ENCODE results near the gene FAM53C. TPM values are rescaled to one million over a fixed set of nuclear protein-coding genes. Genes with fewer than 3 reads are reported as not detected.

Gene FAM53C
- total and polyA plus RNA-seq, 2 donors (not counting 3 experiments of a cell fraction or from before 2014, with no cell fraction given), result 37.4 to 37.9 TPM

DNA sequence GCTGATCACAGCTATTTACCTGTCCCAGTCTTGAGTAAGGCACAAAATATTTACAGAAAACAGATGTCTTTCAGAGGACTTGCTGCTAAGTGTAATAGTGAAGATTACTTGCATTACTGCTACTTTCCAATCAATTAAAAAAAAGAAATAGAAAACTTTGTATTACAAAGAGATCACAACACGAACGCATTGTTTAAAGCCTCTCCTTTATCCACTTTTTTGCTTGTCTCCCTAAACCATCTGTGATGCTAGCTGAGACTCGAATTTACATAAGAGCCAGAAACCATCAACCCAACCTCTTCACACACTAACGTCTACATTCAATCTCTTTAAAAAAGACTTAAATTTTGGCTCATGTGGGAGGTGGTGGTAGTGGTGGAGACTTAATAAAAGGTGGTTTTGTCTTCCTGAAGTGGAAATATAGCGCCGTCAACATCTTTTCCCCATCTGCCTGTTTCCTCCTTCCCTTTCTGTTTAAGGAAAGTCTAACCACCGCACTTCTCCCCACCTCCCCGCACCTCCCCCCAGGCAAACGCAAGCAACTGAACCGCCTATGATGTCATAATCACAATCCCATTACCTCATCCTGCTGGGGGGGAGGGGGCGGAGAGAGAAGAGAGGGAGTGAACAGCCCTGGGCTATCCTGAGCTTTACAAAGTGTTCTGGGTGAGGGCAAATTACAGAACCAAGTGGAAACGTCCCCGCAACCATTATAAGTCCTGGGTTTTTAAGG, 948 bp upstream of the FAM53C start:
- POLR2A ChIA-PET, result interaction anchor here (2.5 to 4.3 kb wide), 2 partner anchors 16 to 33 kb away, joined by 8 to 58 read pairs; partner anchors contain the start of gene KDM3B

DNA sequence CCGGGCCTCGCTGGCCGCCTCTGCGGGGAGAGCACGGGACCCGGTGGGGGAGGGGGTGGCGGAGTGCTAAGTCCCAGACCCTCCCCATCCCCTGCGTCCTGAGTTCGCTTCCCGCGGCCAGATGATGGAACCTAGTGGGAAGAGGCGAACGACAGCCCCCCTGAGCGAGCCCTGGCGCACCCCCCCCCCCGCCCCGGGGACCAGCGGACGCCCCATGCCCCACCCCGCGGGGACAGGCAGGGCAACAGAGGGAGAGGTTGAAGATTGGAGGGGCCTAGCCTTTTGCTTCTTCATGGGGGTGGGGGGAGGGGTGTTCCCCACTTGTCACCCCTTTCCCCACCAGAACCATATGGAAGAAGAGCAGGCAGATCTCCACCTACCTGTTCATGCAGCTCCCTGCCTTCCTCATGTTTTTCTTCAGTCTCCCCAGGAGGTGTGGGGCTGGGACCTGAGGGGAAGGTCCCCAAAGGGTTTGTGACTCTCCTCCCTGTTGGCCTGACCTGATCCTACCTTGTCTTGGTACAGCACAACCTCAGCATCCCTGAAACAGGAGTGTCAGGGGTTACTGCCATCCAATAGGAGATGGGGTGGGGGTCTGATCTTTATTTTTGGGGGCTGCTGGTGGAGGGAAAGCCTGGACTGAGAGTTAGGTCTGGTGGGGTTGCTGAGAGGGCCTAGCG, 485 bp downstream of the FAM53C start:
- H3K36me3 ChIP-seq (ENCODE audit: control insufficient read depth in 2 of 2, extremely low read depth in 1 of 2, insufficient read depth in 2 of 2, low read length in 2 of 2), result peaks cover 2 to 3% of the 10 kb centered on the region in 2 experiments
- no peaks in the 10 kb centered on the region for H3K9me3 ChIP-seq (replicated peaks; ENCODE audit: control insufficient read depth, insufficient read depth, low read length)
- intact Hi-C loops (cut with micrococcal nuclease), result loop anchor here (1.0 to 5.0 kb wide), 2 partner anchors 14 to 116 kb away; partner anchors contain the start of gene KDM3B
- no peak for FAIRE-seq
- H4K20me1 ChIP-seq (replicated peaks; ENCODE audit: control insufficient read depth, extremely low read depth, insufficient read depth, low read length), result no peaks in the 10 kb centered on the region
- H3K4me3 ChIP-seq (replicated peaks in 1 of 3; ENCODE audit: insufficient read depth in 1 of 3, low read depth in 1 of 3, low read length in 3 of 3), result peak overlapping the region; percentile 26 to 84 (median 62)
- ChIA-PET POLR2A (interaction anchor here (0.5 to 4.3 kb wide), 8 partner anchors 12 to 267 kb away, joined by 3 to 58 read pairs (median 5); partner anchors contain the start of gene KDM3B), CTCF (interaction anchor here (1.9 to 4.1 kb wide), 2 partner anchors 14 to 115 kb away, joined by 6 to 64 read pairs; partner anchors contain the start of gene KDM3B)
- no peaks in the 10 kb centered on the region for H3K9me1 ChIP-seq (replicated peaks; ENCODE audit: control insufficient read depth, extremely low read depth, insufficient read depth, low read length)
- peaks cover 34% of the 10 kb centered on the region for H3K79me2 ChIP-seq (ENCODE audit: control insufficient read depth, insufficient read depth, low read length)
- no TSS peak for BruUV-seq (replicated peaks)
- H2AFZ ChIP-seq (ENCODE audit: low read depth, low read length), result no peak overlapping the region
- dilution Hi-C loops (cut with MboI; ENCODE audit: extremely low pct_ligation_motif_present, low sequenced_read_pairs), result no loop called here
- H3K4me2 ChIP-seq (ENCODE audit: insufficient read depth, low read length), result peak overlapping the region; percentile 59
- TF ChIP-seq, protein P1, sequence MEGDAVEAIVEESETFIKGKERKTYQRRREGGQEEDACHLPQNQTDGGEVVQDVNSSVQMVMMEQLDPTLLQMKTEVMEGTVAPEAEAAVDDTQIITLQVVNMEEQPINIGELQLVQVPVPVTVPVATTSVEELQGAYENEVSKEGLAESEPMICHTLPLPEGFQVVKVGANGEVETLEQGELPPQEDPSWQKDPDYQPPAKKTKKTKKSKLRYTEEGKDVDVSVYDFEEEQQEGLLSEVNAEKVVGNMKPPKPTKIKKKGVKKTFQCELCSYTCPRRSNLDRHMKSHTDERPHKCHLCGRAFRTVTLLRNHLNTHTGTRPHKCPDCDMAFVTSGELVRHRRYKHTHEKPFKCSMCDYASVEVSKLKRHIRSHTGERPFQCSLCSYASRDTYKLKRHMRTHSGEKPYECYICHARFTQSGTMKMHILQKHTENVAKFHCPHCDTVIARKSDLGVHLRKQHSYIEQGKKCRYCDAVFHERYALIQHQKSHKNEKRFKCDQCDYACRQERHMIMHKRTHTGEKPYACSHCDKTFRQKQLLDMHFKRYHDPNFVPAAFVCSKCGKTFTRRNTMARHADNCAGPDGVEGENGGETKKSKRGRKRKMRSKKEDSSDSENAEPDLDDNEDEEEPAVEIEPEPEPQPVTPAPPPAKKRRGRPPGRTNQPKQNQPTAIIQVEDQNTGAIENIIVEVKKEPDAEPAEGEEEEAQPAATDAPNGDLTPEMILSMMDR (IDR thresholded peaks at IDR 0.05; ENCODE audit: extremely low read depth in 1 of 2, insufficient read depth in 1 of 2, low read depth in 1 of 2, low read length in 2 of 2), result no peak
- TF ChIP-seq POLR2AphosphoS5 (IDR thresholded peaks at IDR 0.05; ENCODE audit: insufficient read depth, low read depth, low read length), result no peak
- TF ChIP-seq FOS (IDR thresholded peaks at IDR 0.05; ENCODE audit: borderline replicate concordance, insufficient read depth, low read length), result no peak
- TF ChIP-seq GATA2 (IDR thresholded peaks at IDR 0.05; ENCODE audit: insufficient read depth, insufficient read length, low read depth, low read length), result no peak
- TF ChIP-seq POLR2A (IDR thresholded peaks at IDR 0.05; ENCODE audit: low read depth, low read length), result no peak
- TF ChIP-seq, protein P2, sequence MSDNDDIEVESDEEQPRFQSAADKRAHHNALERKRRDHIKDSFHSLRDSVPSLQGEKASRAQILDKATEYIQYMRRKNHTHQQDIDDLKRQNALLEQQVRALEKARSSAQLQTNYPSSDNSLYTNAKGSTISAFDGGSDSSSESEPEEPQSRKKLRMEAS (IDR thresholded peaks at IDR 0.05; ENCODE audit: insufficient read depth, insufficient read length), result no peak
- TF ChIP-seq MYC (IDR thresholded peaks at IDR 0.05; ENCODE audit: low read depth, low read length), result no peak
- TF ChIP-seq EZH2 (IDR thresholded peaks at IDR 0.05; ENCODE audit: borderline replicate concordance, low read depth, low read length, severe bottlenecking), result no peak
- TF ChIP-seq JUN (IDR thresholded peaks at IDR 0.05; ENCODE audit: borderline replicate concordance, insufficient read depth, insufficient read length, low read depth), result no peak
- peak overlapping the region; percentile 81 for H3K9ac ChIP-seq (replicated peaks; ENCODE audit: extremely low read depth, insufficient read depth, low read length)
- H3K27me3 ChIP-seq (ENCODE audit: control insufficient read depth in 2 of 2, insufficient read depth in 2 of 2, low read length in 2 of 2), result no peaks in the 10 kb centered on the region
- H3K4me1 ChIP-seq (ENCODE audit: control insufficient read depth, extremely low read depth, insufficient read depth, low read length), result peaks cover 13% of the 10 kb centered on the region
- H3K27ac ChIP-seq (ENCODE audit: insufficient read depth, low read depth, low read length), result peak overlapping the region; percentile 81
- DNase-seq (ENCODE audit: low read depth, low spot score), result peak; percentile 36

More for the DNA sequence above, 948 bp upstream of the FAM53C start:
- no peaks in the 10 kb centered on the region for H3K27me3 ChIP-seq (ENCODE audit: control insufficient read depth in 2 of 2, insufficient read depth in 2 of 2, low read length in 2 of 2)
- peak overlapping the region; percentile 3 to 84 (median 58) for H3K4me3 ChIP-seq (replicated peaks in 1 of 3; ENCODE audit: insufficient read depth in 1 of 3, low read depth in 1 of 3, low read length in 3 of 3)
- TSS peak; percentile 83 for BruUV-seq (replicated peaks)
- H3K9me1 ChIP-seq (replicated peaks; ENCODE audit: control insufficient read depth, extremely low read depth, insufficient read depth, low read length), result no peaks in the 10 kb centered on the region
- no peaks in the 10 kb centered on the region for H3K9me3 ChIP-seq (replicated peaks; ENCODE audit: control insufficient read depth, insufficient read depth, low read length)
- dilution Hi-C loops (cut with MboI; ENCODE audit: extremely low pct_ligation_motif_present, low sequenced_read_pairs), result no loop called here
- peaks cover 34% of the 10 kb centered on the region for H3K79me2 ChIP-seq (ENCODE audit: control insufficient read depth, insufficient read depth, low read length)
- DNase-seq (ENCODE audit: low read depth, low spot score) (no peak), FAIRE-seq (no peak)
- intact Hi-C loops (cut with micrococcal nuclease), result loop anchor here (5.0 kb wide), 1 partner anchor 115 kb away; no protein-coding TSS in a partner anchor
- TF ChIP-seq JUN (IDR thresholded peaks at IDR 0.05; ENCODE audit: borderline replicate concordance, insufficient read depth, insufficient read length, low read depth) (peak; percentile 67), POLR2A (IDR thresholded peaks at IDR 0.05; ENCODE audit: low read depth, low read length) (no peak), FOS (IDR thresholded peaks at IDR 0.05; ENCODE audit: borderline replicate concordance, insufficient read depth, low read length) (no peak)
- TF ChIP-seq, protein P2 (IDR thresholded peaks at IDR 0.05; ENCODE audit: insufficient read depth, insufficient read length), result no peak
- CTCF ChIA-PET, result interaction anchor here (4.1 kb wide), 1 partner anchor 16 kb away, joined by 64 read pairs; the partner anchor contains the start of gene KDM3B
- H3K4me2 ChIP-seq (ENCODE audit: insufficient read depth, low read length), result peak overlapping the region; percentile 16
- peak overlapping the region; percentile 81 for H3K27ac ChIP-seq (ENCODE audit: insufficient read depth, low read depth, low read length)
- H2AFZ ChIP-seq (ENCODE audit: low read depth, low read length), result peak overlapping the region; percentile 74
- no peaks in the 10 kb centered on the region for H4K20me1 ChIP-seq (replicated peaks; ENCODE audit: control insufficient read depth, extremely low read depth, insufficient read depth, low read length)
- peak overlapping the region; percentile 81 for H3K9ac ChIP-seq (replicated peaks; ENCODE audit: extremely low read depth, insufficient read depth, low read length)
- peaks cover 13% of the 10 kb centered on the region for H3K4me1 ChIP-seq (ENCODE audit: control insufficient read depth, extremely low read depth, insufficient read depth, low read length)
- peaks cover 0 to 3% of the 10 kb centered on the region in 2 experiments for H3K36me3 ChIP-seq (ENCODE audit: control insufficient read depth in 2 of 2, extremely low read depth in 1 of 2, insufficient read depth in 2 of 2, low read length in 2 of 2)
